Mesendoderm (in vitro differentiated cells): ENCODE data around the gene SLC8A3.

Experiments used
- DNase-seq: peaks from one replicate; pipeline ENCODE4 v3.0.0; 2013
- H2AK5ac ChIP-seq: 2 replicates; pipeline ENCODE4 v1.6.1; 2013; ENCODE audit warnings: low read length, inconsistent platforms
- H2BK120ac ChIP-seq: 2 replicates; pipeline ENCODE4 v1.6.1; 2013; ENCODE audit warnings: low read depth, mild to moderate bottlenecking, low read length, moderate library complexity, mixed read lengths
- H2BK15ac ChIP-seq: replicated peaks from 2 replicates; pipeline ENCODE4 v1.6.1; 2013; ENCODE audit warnings: low read depth, mild to moderate bottlenecking, moderate library complexity
- H2BK5ac ChIP-seq: 2 replicates; pipeline ENCODE4 v1.6.1; 2013; ENCODE audit warnings: low read length, inconsistent platforms
- H3K18ac ChIP-seq: 2 replicates; pipeline ENCODE4 v1.6.1; 2013; ENCODE audit warnings: mild to moderate bottlenecking, low read length, mixed read lengths
- H3K23ac ChIP-seq: one replicate; pipeline ENCODE4 v1.6.1; 2013; ENCODE audit warnings: low read length
- H3K27ac ChIP-seq: 2 replicates; pipeline ENCODE4 v1.5.1; 2013; ENCODE audit warnings: low read depth, mild to moderate bottlenecking, inconsistent platforms, low read length, moderate library complexity
- H3K27me3 ChIP-seq: 2 replicates; pipeline ENCODE4 v1.6.1; 2013; ENCODE audit warnings: low read length, control low read depth, mild to moderate bottlenecking, inconsistent platforms; ENCODE audit not compliant: insufficient read depth, poor library complexity
- H3K36me3 ChIP-seq: 2 replicates; pipeline ENCODE4 v1.6.1; 2013; ENCODE audit warnings: low read length, inconsistent platforms; ENCODE audit not compliant: control insufficient read depth, insufficient read depth
- H3K4ac ChIP-seq: one replicate; pipeline ENCODE4 v1.6.1; 2013; ENCODE audit warnings: low read depth, mild to moderate bottlenecking, low read length, moderate library complexity
- H3K4me1 ChIP-seq: 2 replicates; pipeline ENCODE4 v1.6.1; 2013; ENCODE audit warnings: low read depth, low read length, inconsistent platforms; ENCODE audit not compliant: control insufficient read depth
- H3K4me2 ChIP-seq: 2 replicates; pipeline ENCODE4 v1.6.1; 2013; ENCODE audit warnings: low read length
- H3K4me3 ChIP-seq: 2 replicates; pipeline ENCODE4 v1.5.1; 2013; ENCODE audit warnings: mild to moderate bottlenecking, low read length
- H3K56ac ChIP-seq: one replicate; pipeline ENCODE4 v1.6.1; 2013; ENCODE audit warnings: low read length
- H3K79me1 ChIP-seq: 2 replicates; pipeline ENCODE4 v1.6.1; 2013; ENCODE audit warnings: low read length, inconsistent platforms
- H3K79me2 ChIP-seq: 2 replicates; pipeline ENCODE4 v1.6.1; 2013; ENCODE audit warnings: mild to moderate bottlenecking, low read length; ENCODE audit not compliant: control insufficient read depth, insufficient read depth
- H3K9ac ChIP-seq: 2 replicates; pipeline ENCODE4 v1.6.1; 2013; ENCODE audit warnings: low read length, inconsistent platforms
- H4K5ac ChIP-seq: one replicate; pipeline ENCODE4 v1.6.1; 2013; ENCODE audit warnings: low read length
- H4K8ac ChIP-seq: one replicate; pipeline ENCODE4 v1.6.1; 2013; ENCODE audit warnings: low read depth, mild to moderate bottlenecking, control low read depth, low read length, moderate library complexity
- WGBS: extraction: QIAGEN DNeasy Blood & Tissue Kit; methylation state at CpG from one replicate; pipeline ENCODE4 v1.1.7; 2013; ENCODE audit warnings: low lambda C conversion rate, missing lambda C conversion rate; ENCODE audit not compliant: insufficient coverage; ENCODE audit errors: extremely low coverage; 5-methylcytosine and 5-hydroxymethylcytosine counted together

SLC8A3 gene

DNA sequence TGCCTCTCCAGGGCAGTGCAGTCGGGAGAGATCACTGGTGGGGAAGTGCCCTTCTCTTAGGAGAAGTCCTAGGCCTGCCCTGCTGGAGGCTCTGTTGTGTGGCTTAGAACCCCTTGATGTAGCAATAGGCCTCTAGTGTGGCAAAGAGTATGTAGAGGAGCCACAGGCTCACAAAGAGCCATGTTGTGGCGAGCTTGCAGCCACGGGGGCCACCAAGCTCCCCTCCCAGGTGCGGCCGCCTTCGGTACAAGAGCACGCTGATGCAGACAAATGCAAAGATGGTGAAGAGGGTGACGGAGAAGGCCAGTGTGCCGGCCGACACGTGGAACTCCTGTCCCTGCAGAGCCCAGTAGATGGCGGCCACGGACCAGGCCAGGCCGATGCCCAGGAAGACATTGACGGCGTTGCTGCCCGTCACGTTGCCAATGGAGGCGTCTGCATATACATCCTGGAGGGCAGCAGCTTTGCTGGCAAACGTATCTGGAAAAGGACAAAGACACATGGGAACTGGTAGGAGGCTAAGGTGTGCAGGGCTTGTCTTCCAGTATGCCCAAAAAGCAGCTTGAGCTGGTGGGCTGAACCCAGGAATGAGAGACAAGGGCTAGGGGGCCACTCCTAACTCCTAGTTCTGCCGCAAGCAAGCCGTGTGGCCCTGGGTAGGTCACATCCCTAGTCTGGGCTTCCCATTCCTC, 142.8 kb downstream of the SLC8A3 start:
- H3K4me1 ChIP-seq: peaks cover 2% of the 10 kb centered on the region
- DNase-seq: peak; percentile 85
- no peak overlapping the region for H3K18ac ChIP-seq
- H3K27me3 ChIP-seq: no peaks in the 10 kb centered on the region
- no peak overlapping the region for H3K23ac ChIP-seq
- H2BK15ac ChIP-seq: no peak overlapping the region
- H3K56ac ChIP-seq: no peak overlapping the region
- no peaks in the 10 kb centered on the region for H3K79me2 ChIP-seq
- no peak overlapping the region for H3K4me2 ChIP-seq
- no peak overlapping the region for H4K5ac ChIP-seq
- H3K36me3 ChIP-seq: no peaks in the 10 kb centered on the region
- H4K8ac ChIP-seq: no peak overlapping the region
- WGBS: no CpG with 5 or more reads among the region's 22 CpGs
- H3K9ac ChIP-seq: no peak overlapping the region
- no peak overlapping the region for H2BK5ac ChIP-seq
- no peak overlapping the region for H2AK5ac ChIP-seq
- no peak overlapping the region for H2BK120ac ChIP-seq
- no peak overlapping the region for H3K4ac ChIP-seq
- H3K4me3 ChIP-seq: no peak overlapping the region
- H3K79me1 ChIP-seq: no peaks in the 10 kb centered on the region
- H3K27ac ChIP-seq: no peak overlapping the region

DNA sequence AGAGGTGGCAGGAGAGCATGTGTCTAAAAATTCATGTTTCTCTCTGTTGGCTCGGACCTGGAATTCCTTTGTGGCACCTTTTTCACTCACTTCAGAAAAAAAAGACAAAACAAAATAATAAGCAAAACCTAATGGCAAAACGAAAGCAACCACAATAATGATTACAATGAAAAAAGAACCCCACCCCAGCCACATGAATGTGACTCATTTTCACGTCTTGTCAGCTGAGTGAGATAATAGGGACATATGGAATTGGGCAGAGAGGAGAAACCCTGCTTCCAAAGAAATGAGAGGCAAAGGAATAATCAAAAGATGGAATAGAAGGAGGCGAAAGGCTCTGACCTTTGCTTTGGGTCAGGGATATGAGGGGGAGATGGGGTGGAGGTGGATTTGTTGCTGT, 143.4 kb downstream of the SLC8A3 start:
- H3K79me2 ChIP-seq: no peaks in the 10 kb centered on the region
- no peak overlapping the region for H2AK5ac ChIP-seq
- no peak overlapping the region for H3K4me2 ChIP-seq
- H2BK15ac ChIP-seq: no peak overlapping the region
- no peak overlapping the region for H2BK5ac ChIP-seq
- no peak overlapping the region for H4K8ac ChIP-seq
- no CpG with 5 or more reads among the region's 4 CpGs for WGBS
- H3K36me3 ChIP-seq: no peaks in the 10 kb centered on the region
- no peak overlapping the region for H4K5ac ChIP-seq
- no peak overlapping the region for H3K4me3 ChIP-seq
- H3K18ac ChIP-seq: no peak overlapping the region
- no peak overlapping the region for H2BK120ac ChIP-seq
- no peak overlapping the region for H3K56ac ChIP-seq
- H3K79me1 ChIP-seq: no peaks in the 10 kb centered on the region
- H3K4me1 ChIP-seq: peaks cover 2% of the 10 kb centered on the region
- no peak overlapping the region for H3K27ac ChIP-seq
- H3K27me3 ChIP-seq: no peaks in the 10 kb centered on the region
- H3K4ac ChIP-seq: no peak overlapping the region
- no peak overlapping the region for H3K23ac ChIP-seq
- DNase-seq: no peak
- H3K9ac ChIP-seq: no peak overlapping the region

DNA sequence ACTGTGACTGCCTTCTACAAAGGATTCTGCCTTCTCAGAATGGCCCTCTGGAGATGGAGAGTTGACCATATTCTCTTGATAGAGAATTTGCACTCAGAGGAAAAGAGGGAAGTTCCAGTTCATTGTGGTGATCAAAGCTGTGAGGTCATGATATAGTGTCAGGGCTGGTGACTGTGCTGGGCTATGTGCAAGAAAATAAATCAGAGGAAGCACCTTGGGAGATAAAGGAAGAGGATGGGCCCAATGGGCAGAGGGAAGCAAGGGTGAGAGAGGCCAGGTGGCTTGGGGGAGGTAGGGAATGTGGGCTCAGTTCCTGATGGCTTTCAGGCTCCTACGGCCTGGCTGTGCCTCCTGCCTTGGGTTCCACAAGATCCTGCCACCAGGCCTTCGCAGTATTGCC, 145.8 kb downstream of the SLC8A3 start:
- Histone ChIP-seq H3K4ac (no peak overlapping the region), H2BK120ac (no peak overlapping the region), H3K27me3 (no peaks in the 10 kb centered on the region), H3K9ac (no peak overlapping the region), H3K27ac (no peak overlapping the region), H4K8ac (no peak overlapping the region), H2BK5ac (no peak overlapping the region), H2AK5ac (no peak overlapping the region), H3K79me2 (no peaks in the 10 kb centered on the region), H3K23ac (no peak overlapping the region), H3K18ac (no peak overlapping the region), H3K4me2 (no peak overlapping the region), H2BK15ac (no peak overlapping the region), H3K56ac (no peak overlapping the region), H3K4me1 (no peaks in the 10 kb centered on the region), H4K5ac (no peak overlapping the region), H3K79me1 (no peaks in the 10 kb centered on the region), H3K36me3 (no peaks in the 10 kb centered on the region), H3K4me3 (no peak overlapping the region)
- WGBS: no CpG with 5 or more reads among the region's 2 CpGs
- no peak for DNase-seq

DNA sequence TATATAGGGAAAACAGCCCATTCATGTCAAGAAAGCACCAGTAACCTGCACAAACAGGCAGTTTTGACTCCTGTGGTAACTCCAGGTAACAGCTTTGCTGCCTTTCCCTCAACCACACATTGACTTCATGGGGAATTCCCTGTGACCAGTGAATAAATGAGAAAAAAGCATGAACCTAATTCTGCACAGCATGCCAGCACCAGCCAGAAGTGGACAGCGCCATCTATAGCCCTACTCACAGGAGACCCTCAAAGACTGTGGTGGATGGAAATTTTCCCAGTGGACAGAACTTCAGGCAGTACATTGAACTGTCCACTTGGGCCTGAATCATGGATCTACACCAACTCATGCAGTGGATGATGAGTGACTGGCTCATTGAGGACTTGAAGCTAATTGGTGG, 152.1 kb downstream of the SLC8A3 start:
- H2BK5ac ChIP-seq: no peak overlapping the region
- H3K4me1 ChIP-seq: peaks cover 6% of the 10 kb centered on the region
- no peak overlapping the region for H2BK120ac ChIP-seq
- no peak overlapping the region for H3K23ac ChIP-seq
- no peak overlapping the region for H3K9ac ChIP-seq
- no peak overlapping the region for H3K27ac ChIP-seq
- H3K79me1 ChIP-seq: no peaks in the 10 kb centered on the region
- H3K36me3 ChIP-seq: no peaks in the 10 kb centered on the region
- H3K4ac ChIP-seq: no peak overlapping the region
- no peak overlapping the region for H2BK15ac ChIP-seq
- WGBS: no CpG with 5 or more reads among the region's 1 CpG
- no peak overlapping the region for H3K4me2 ChIP-seq
- no peak overlapping the region for H3K56ac ChIP-seq
- no peak overlapping the region for H3K4me3 ChIP-seq
- no peaks in the 10 kb centered on the region for H3K79me2 ChIP-seq
- H4K8ac ChIP-seq: no peak overlapping the region
- peak; percentile 35 for DNase-seq
- no peak overlapping the region for H4K5ac ChIP-seq
- H2AK5ac ChIP-seq: no peak overlapping the region
- no peaks in the 10 kb centered on the region for H3K27me3 ChIP-seq
- no peak overlapping the region for H3K18ac ChIP-seq

DNA sequence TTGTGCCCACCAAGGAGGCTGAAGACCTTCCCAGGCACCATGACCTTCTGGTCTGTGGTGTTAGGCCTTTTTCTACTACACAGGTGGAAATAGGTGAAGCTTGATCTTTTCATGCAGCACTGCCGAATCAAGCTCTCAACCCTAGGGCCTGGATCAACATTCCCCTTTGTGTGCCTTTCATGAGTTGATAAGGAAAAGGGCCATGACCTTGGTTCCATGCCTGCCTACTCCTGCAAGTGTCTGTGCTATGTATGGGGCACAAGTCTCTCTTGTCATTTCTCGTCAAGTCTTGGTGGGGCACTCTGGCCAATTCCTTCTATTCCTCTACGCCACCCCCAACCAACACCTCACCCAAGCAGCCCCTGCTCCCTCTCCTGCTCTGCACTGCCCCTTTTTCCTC, 154.5 kb downstream of the SLC8A3 start:
- no peak for DNase-seq

DNA sequence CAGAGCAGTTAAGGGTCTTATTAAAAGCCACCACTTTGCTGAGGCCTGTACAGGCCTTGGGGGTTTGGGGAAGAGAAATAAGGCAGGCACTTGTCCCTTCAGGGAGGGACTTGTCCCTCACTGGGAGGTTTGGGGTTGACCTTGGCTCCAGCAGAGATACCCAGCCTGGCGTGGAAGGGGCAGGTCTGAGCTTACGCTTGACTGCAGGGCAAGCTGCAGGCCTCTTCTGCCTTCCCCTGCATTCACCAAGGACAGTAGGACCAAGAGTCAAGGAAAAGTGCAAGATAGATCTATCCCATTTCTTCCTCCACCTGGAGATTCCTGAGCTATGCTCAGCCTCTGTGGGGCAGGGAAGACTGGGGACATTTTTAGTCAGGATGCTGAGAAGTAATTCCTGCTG, 155.2 kb downstream of the SLC8A3 start:
- Histone ChIP-seq H3K27ac (no peak overlapping the region), H3K36me3 (no peaks in the 10 kb centered on the region), H3K79me2 (no peaks in the 10 kb centered on the region), H3K4ac (no peak overlapping the region), H4K8ac (no peak overlapping the region), H3K4me1 (peaks cover 6% of the 10 kb centered on the region), H3K23ac (no peak overlapping the region), H3K4me2 (no peak overlapping the region), H3K56ac (no peak overlapping the region), H2AK5ac (no peak overlapping the region), H3K9ac (no peak overlapping the region), H2BK5ac (no peak overlapping the region), H2BK15ac (no peak overlapping the region), H4K5ac (no peak overlapping the region), H3K79me1 (no peaks in the 10 kb centered on the region), H2BK120ac (no peak overlapping the region), H3K27me3 (no peaks in the 10 kb centered on the region), H3K18ac (no peak overlapping the region), H3K4me3 (no peak overlapping the region)
- WGBS: no CpG with 5 or more reads among the region's 2 CpGs
- DNase-seq: no peak

More for the DNA sequence above, 154.5 kb downstream of the SLC8A3 start:
- Histone ChIP-seq H3K23ac (no peak overlapping the region), H3K4ac (no peak overlapping the region), H3K27ac (no peak overlapping the region), H4K5ac (no peak overlapping the region), H2BK120ac (no peak overlapping the region), H3K4me3 (no peak overlapping the region), H4K8ac (no peak overlapping the region), H2BK15ac (no peak overlapping the region), H2BK5ac (no peak overlapping the region), H2AK5ac (no peak overlapping the region), H3K36me3 (no peaks in the 10 kb centered on the region), H3K4me1 (peaks cover 6% of the 10 kb centered on the region), H3K79me2 (no peaks in the 10 kb centered on the region), H3K9ac (no peak overlapping the region), H3K4me2 (no peak overlapping the region), H3K79me1 (no peaks in the 10 kb centered on the region), H3K56ac (no peak overlapping the region), H3K27me3 (no peaks in the 10 kb centered on the region), H3K18ac (no peak overlapping the region)
- no CpG with 5 or more reads among the region's 3 CpGs for WGBS
